PC-9 (cell line): ENCODE results near the gene NSUN6. TPM values are rescaled to one million over a fixed set of nuclear protein-coding genes. Genes with fewer than 3 reads are reported as not detected.
A peak's percentile ranks its signal among the peaks of the same experiment; 100 is the strongest.

Experiments
- BruUV-seq: library from RNA; stranded (reverse); fragments of 400-500 nt; replicated peaks from 2 replicates; lab custom pipeline; 2021; lab: Mats Ljungman, UMichigan
- CTCF ChIA-PET: fragments of 300-600 bp; sonication (Branson Sonifier 250); formaldehyde crosslinking; loops from one replicate; lab custom pipeline; 2022; ENCODE audit warnings: antibody characterized with exemption; lab: Charles Lee
- POLR2A ChIA-PET: fragments of 300-600 bp; sonication (Branson Sonifier 250); formaldehyde crosslinking; loops from one replicate; lab custom pipeline; 2022; ENCODE audit warnings: antibody characterized with exemption; ENCODE audit not compliant: unreplicated experiment; lab: Charles Lee
- DNase-seq, 2 experiments: peaks; one replicate each; pipeline versions ENCODE4 v3.0.0 to v3.0.0-alpha.2; 2015 to 2022; ENCODE audit warnings: mixed read lengths in 1 of 2
- H2AFZ ChIP-seq: fragments of 200-600 bp; sonication (generic); 2 replicates; pipeline ENCODE4 v1.8.1; 2017; ENCODE audit warnings: antibody characterized with exemption
- H3F3A ChIP-seq: fragments of 200-600 bp; sonication (generic); 2 replicates; pipeline ENCODE4 v1.8.1; 2017; ENCODE audit warnings: antibody characterized with exemption, mild to moderate bottlenecking, low read depth; ENCODE audit not compliant: insufficient read depth
- H3K27ac ChIP-seq: fragments of 200-600 bp; sonication (generic); 2 replicates; pipeline ENCODE4 v1.6.1; 2016; ENCODE audit warnings: mixed run types
- H3K27me3 ChIP-seq: fragments of 200-600 bp; sonication (generic); 2 replicates; pipeline ENCODE4 v1.6.1; 2016; ENCODE audit warnings: low read depth, mixed run types; ENCODE audit not compliant: insufficient read depth
- H3K36me3 ChIP-seq: fragments of 200-600 bp; sonication (generic); 2 replicates; pipeline ENCODE4 v1.6.1; 2016; ENCODE audit warnings: low read depth, mixed run types
- H3K4me1 ChIP-seq: fragments of 200-600 bp; sonication (generic); replicated peaks from 2 replicates; pipeline ENCODE4 v1.6.1; 2016; ENCODE audit warnings: mixed run types; ENCODE audit not compliant: insufficient read depth
- H3K4me2 ChIP-seq: fragments of 200-600 bp; sonication (generic); 2 replicates; pipeline ENCODE4 v1.6.1; 2017; ENCODE audit warnings: mixed run types
- H3K4me3 ChIP-seq: fragments of 200-600 bp; sonication (generic); 2 replicates; pipeline ENCODE4 v1.6.1; 2016; ENCODE audit warnings: mixed run types
- H3K79me2 ChIP-seq: fragments of 200-600 bp; sonication (generic); 2 replicates; pipeline ENCODE4 v1.6.1; 2017; ENCODE audit warnings: low read depth, mixed run types
- H3K9me2 ChIP-seq: fragments of 200-600 bp; sonication (generic); 2 replicates; pipeline ENCODE4 v1.8.1; 2017; ENCODE audit warnings: mild to moderate bottlenecking; ENCODE audit not compliant: insufficient read depth
- H3K9me3 ChIP-seq: fragments of 200-600 bp; sonication (generic); 2 replicates; pipeline ENCODE4 v1.8.1; 2016; ENCODE audit warnings: low read depth; ENCODE audit not compliant: insufficient read depth
- H4K20me1 ChIP-seq: fragments of 200-600 bp; sonication (generic); 2 replicates; pipeline ENCODE4 v1.8.1; 2017; ENCODE audit not compliant: insufficient read depth
- EZH2 ChIP-seq: fragments of 200-600 bp; sonication (generic); IDR thresholded peaks from 2 replicates; pipeline ENCODE4 v1.8.0; 2017; ENCODE audit warnings: antibody characterized with exemption, low read depth
- intact Hi-C: fragments of 100-400 bp; cut with micrococcal nuclease; formaldehyde crosslinking; loops from one replicate; pipeline ENCODE4 v1.10.0; 2022; ENCODE audit not compliant: unreplicated experiment
- total RNA-seq: library from RNA; stranded (reverse); gene quantifications from 2 replicates; pipeline ENCODE4 v1.2.3, GENCODE V29; 2021
- TF ChIP-seq, protein P1 (sequence below): fragments of 200-600 bp; sonication (generic); conservative IDR thresholded peaks from 2 replicates; pipeline ENCODE4 v1.6.1; 2017; ENCODE audit warnings: mixed run types, antibody characterized with exemption, mild to moderate bottlenecking, moderate library complexity

The NSUN6 gene
- total RNA-seq, 1 experiment from 2014 or later, result 11.9 TPM

DNA sequence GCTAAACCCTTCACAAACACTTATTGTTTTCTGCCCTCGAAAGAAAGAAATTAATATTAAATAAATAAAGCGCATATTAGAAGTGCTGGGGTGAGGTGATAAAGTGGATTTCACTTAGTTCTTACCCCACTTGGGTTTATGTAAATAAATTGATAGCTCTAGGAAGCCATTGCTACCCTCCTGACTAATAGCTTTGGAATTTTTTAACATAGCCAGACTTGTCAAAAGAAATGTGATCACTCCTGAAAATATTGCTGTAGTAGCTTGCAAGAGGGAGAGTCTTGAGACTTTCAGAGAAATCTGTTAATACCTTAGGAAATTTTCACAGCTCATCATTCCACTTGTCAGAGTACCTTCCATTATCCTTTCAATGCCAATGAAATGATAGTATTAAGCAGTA lies 15.4 kb upstream of the NSUN6 start:
- H3K27ac ChIP-seq, result no peak overlapping the region
- H3K9me3 ChIP-seq, result no peaks in the 10 kb centered on the region
- 0 out of 2 replicates have a peak, but pooled peaks cover 5% of the 10 kb centered on the region for H3K36me3 ChIP-seq
- no peak overlapping the region for H3K4me2 ChIP-seq
- H4K20me1 ChIP-seq, result peaks cover 15% of the 10 kb centered on the region; the same call in 1 of the 2 replicates
- no peaks in the 10 kb centered on the region for H3F3A ChIP-seq
- TF ChIP-seq, protein P1, sequence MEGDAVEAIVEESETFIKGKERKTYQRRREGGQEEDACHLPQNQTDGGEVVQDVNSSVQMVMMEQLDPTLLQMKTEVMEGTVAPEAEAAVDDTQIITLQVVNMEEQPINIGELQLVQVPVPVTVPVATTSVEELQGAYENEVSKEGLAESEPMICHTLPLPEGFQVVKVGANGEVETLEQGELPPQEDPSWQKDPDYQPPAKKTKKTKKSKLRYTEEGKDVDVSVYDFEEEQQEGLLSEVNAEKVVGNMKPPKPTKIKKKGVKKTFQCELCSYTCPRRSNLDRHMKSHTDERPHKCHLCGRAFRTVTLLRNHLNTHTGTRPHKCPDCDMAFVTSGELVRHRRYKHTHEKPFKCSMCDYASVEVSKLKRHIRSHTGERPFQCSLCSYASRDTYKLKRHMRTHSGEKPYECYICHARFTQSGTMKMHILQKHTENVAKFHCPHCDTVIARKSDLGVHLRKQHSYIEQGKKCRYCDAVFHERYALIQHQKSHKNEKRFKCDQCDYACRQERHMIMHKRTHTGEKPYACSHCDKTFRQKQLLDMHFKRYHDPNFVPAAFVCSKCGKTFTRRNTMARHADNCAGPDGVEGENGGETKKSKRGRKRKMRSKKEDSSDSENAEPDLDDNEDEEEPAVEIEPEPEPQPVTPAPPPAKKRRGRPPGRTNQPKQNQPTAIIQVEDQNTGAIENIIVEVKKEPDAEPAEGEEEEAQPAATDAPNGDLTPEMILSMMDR, result no peak
- TF ChIP-seq EZH2, result no peak
- no TSS peak for BruUV-seq
- intact Hi-C loops, result no loop called here
- H3K27me3 ChIP-seq, result no peaks in the 10 kb centered on the region
- H3K4me1 ChIP-seq, result peaks cover 18% of the 10 kb centered on the region
- DNase-seq, result peak in 1 of 2 experiments; percentile 45
- no peaks in the 10 kb centered on the region for H3K9me2 ChIP-seq
- no peak overlapping the region for H2AFZ ChIP-seq
- H3K4me3 ChIP-seq, result no peak overlapping the region
- POLR2A ChIA-PET, result interaction anchor here (0.6 to 0.8 kb wide), 6 partner anchors 9 to 902 kb away, joined by 3 to 11 read pairs (median 5); no protein-coding TSS in a partner anchor
- H3K79me2 ChIP-seq, result peaks cover 61% of the 10 kb centered on the region
- CTCF ChIA-PET, result no interaction called here

DNA sequence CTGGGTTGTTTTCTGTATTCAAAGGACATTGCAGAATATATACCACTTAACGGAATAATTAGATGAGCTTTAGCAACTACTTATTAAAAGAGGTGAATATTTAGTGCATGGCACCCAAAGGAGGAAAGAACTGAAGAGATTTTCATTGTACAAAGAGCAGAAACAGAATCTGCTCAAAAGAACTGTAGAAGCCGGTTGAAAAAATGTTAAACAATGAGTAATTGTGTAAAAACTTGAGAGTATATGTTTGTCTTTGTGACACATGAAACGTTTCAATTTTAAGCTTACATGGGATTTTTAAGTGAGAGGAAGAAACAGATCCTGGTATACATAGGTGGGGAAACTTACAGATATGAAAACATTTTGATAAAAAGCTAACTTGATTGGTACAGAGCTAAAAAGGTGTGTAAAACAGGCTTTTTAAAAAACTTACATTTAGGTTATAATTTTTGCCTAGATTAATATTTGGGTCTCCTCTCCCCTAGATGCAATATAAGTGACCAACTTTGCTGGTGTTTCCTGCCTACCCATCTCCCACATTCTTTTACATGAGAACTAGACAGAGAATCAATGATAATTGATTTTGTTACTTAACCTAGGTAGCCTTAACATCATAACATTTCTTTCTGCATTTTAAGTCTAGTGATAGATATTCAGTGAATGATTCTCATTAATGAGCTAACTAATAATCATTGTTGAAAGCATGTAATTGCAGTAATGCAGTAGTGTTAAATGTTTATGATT lies 14.6 kb upstream of the NSUN6 start:
- no TSS peak for BruUV-seq
- H3K9me2 ChIP-seq, result no peaks in the 10 kb centered on the region
- H2AFZ ChIP-seq, result no peak overlapping the region
- H3K4me2 ChIP-seq, result 0 out of 2 replicates have a peak overlapping the region, but pooled peaks have one; percentile 1
- H3K9me3 ChIP-seq, result no peaks in the 10 kb centered on the region
- POLR2A ChIA-PET, result interaction anchor here (0.6 kb wide), 1 partner anchor 903 kb away, joined by 6 read pairs; no protein-coding TSS in a partner anchor
- H3K79me2 ChIP-seq, result peaks cover 69% of the 10 kb centered on the region
- no peaks in the 10 kb centered on the region for H3K27me3 ChIP-seq
- 0 out of 2 replicates have a peak, but pooled peaks cover 5% of the 10 kb centered on the region for H3K36me3 ChIP-seq
- H4K20me1 ChIP-seq, result peaks cover 15% of the 10 kb centered on the region; the same call in 1 of the 2 replicates
- no peaks in the 10 kb centered on the region for H3F3A ChIP-seq
- H3K27ac ChIP-seq, result 0 out of 2 replicates have a peak overlapping the region, but pooled peaks have one; percentile 3
- no peak for DNase-seq
- no peak for TF ChIP-seq EZH2
- TF ChIP-seq, protein P1, result no peak
- intact Hi-C loops, result no loop called here
- peaks cover 24% of the 10 kb centered on the region for H3K4me1 ChIP-seq
- no peak overlapping the region for H3K4me3 ChIP-seq
- CTCF ChIA-PET, result no interaction called here

DNA sequence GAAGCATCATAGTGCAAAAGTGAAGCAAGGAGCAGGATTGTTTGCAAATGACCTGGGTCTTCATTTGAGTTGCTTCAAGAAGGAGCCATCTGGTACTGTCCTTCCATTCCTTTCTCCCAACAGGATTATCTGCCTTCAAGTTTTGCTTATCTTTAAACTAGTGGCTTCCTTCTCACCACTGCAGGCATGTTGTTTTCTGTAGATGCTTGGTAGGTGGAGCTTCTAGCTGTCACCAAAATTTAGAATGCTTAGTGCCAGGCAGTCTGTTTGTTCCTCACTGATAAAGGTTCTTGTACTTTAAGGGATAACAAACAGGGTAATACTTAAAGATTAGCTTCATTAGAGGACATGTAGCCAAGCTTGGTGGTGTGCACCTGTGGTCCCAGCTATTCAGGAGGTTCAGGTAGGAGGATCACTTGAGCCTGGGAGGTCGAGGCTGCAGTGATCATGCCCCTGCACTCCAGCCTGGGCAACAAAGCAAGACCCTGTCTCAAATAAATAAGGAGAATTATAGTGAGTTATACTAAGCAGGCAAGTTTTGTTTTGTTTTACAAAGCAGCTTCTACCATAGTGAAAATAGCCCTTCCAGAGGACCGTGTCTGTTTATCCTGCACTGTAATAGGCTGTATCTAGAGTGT lies 13.6 kb upstream of the NSUN6 start:
- ChIA-PET CTCF (no interaction called here), POLR2A (interaction anchor here (0.6 kb wide), 1 partner anchor 14 kb away, joined by 7 read pairs; the partner anchor contains the start of gene NSUN6)
- H4K20me1 ChIP-seq, result peaks cover 15% of the 10 kb centered on the region; the same call in 1 of the 2 replicates
- no TSS peak for BruUV-seq
- 0 out of 2 replicates have a peak, but pooled peaks cover 5% of the 10 kb centered on the region for H3K36me3 ChIP-seq
- H2AFZ ChIP-seq, result no peak overlapping the region
- peaks cover 24% of the 10 kb centered on the region for H3K4me1 ChIP-seq
- TF ChIP-seq EZH2, result no peak
- TF ChIP-seq, protein P1, result no peak
- intact Hi-C loops, result no loop called here
- peaks cover 1% of the 10 kb centered on the region for H3F3A ChIP-seq
- H3K4me2 ChIP-seq, result no peak overlapping the region
- no peak overlapping the region for H3K4me3 ChIP-seq
- H3K79me2 ChIP-seq, result peaks cover 79% of the 10 kb centered on the region
- no peak overlapping the region for H3K27ac ChIP-seq
- DNase-seq, result no peak
- no peaks in the 10 kb centered on the region for H3K9me2 ChIP-seq
- no peaks in the 10 kb centered on the region for H3K9me3 ChIP-seq
- H3K27me3 ChIP-seq, result no peaks in the 10 kb centered on the region
